Mesendoderm (in vitro differentiated cells): ENCODE results near the gene KDM5B.

ENCODE experiments used
- DNase-seq: peaks from one replicate; pipeline ENCODE4 v3.0.0; 2013
- H2AK5ac ChIP-seq: 2 replicates; pipeline ENCODE4 v1.6.1; 2013; ENCODE audit warnings: low read length, inconsistent platforms
- H2BK120ac ChIP-seq: 2 replicates; pipeline ENCODE4 v1.6.1; 2013; ENCODE audit warnings: low read depth, mild to moderate bottlenecking, low read length, moderate library complexity, mixed read lengths
- H2BK15ac ChIP-seq: replicated peaks from 2 replicates; pipeline ENCODE4 v1.6.1; 2013; ENCODE audit warnings: low read depth, mild to moderate bottlenecking, moderate library complexity
- H2BK5ac ChIP-seq: 2 replicates; pipeline ENCODE4 v1.6.1; 2013; ENCODE audit warnings: low read length, inconsistent platforms
- H3K18ac ChIP-seq: 2 replicates; pipeline ENCODE4 v1.6.1; 2013; ENCODE audit warnings: mild to moderate bottlenecking, low read length, mixed read lengths
- H3K23ac ChIP-seq: one replicate; pipeline ENCODE4 v1.6.1; 2013; ENCODE audit warnings: low read length
- H3K27ac ChIP-seq: 2 replicates; pipeline ENCODE4 v1.5.1; 2013; ENCODE audit warnings: low read depth, mild to moderate bottlenecking, inconsistent platforms, low read length, moderate library complexity
- H3K27me3 ChIP-seq: 2 replicates; pipeline ENCODE4 v1.6.1; 2013; ENCODE audit warnings: low read length, control low read depth, mild to moderate bottlenecking, inconsistent platforms; ENCODE audit not compliant: insufficient read depth, poor library complexity
- H3K36me3 ChIP-seq: 2 replicates; pipeline ENCODE4 v1.6.1; 2013; ENCODE audit warnings: low read length, inconsistent platforms; ENCODE audit not compliant: control insufficient read depth, insufficient read depth
- H3K4ac ChIP-seq: one replicate; pipeline ENCODE4 v1.6.1; 2013; ENCODE audit warnings: low read depth, mild to moderate bottlenecking, low read length, moderate library complexity
- H3K4me1 ChIP-seq: 2 replicates; pipeline ENCODE4 v1.6.1; 2013; ENCODE audit warnings: low read depth, low read length, inconsistent platforms; ENCODE audit not compliant: control insufficient read depth
- H3K4me2 ChIP-seq: 2 replicates; pipeline ENCODE4 v1.6.1; 2013; ENCODE audit warnings: low read length
- H3K4me3 ChIP-seq: 2 replicates; pipeline ENCODE4 v1.5.1; 2013; ENCODE audit warnings: mild to moderate bottlenecking, low read length
- H3K56ac ChIP-seq: one replicate; pipeline ENCODE4 v1.6.1; 2013; ENCODE audit warnings: low read length
- H3K79me1 ChIP-seq: 2 replicates; pipeline ENCODE4 v1.6.1; 2013; ENCODE audit warnings: low read length, inconsistent platforms
- H3K79me2 ChIP-seq: 2 replicates; pipeline ENCODE4 v1.6.1; 2013; ENCODE audit warnings: mild to moderate bottlenecking, low read length; ENCODE audit not compliant: control insufficient read depth, insufficient read depth
- H3K9ac ChIP-seq: 2 replicates; pipeline ENCODE4 v1.6.1; 2013; ENCODE audit warnings: low read length, inconsistent platforms
- H4K5ac ChIP-seq: one replicate; pipeline ENCODE4 v1.6.1; 2013; ENCODE audit warnings: low read length
- H4K8ac ChIP-seq: one replicate; pipeline ENCODE4 v1.6.1; 2013; ENCODE audit warnings: low read depth, mild to moderate bottlenecking, control low read depth, low read length, moderate library complexity
- WGBS: extraction: QIAGEN DNeasy Blood & Tissue Kit; methylation state at CpG from one replicate; pipeline ENCODE4 v1.1.7; 2013; ENCODE audit warnings: low lambda C conversion rate, missing lambda C conversion rate; ENCODE audit not compliant: insufficient coverage; ENCODE audit errors: extremely low coverage; 5-methylcytosine and 5-hydroxymethylcytosine counted together

The KDM5B gene

DNA sequence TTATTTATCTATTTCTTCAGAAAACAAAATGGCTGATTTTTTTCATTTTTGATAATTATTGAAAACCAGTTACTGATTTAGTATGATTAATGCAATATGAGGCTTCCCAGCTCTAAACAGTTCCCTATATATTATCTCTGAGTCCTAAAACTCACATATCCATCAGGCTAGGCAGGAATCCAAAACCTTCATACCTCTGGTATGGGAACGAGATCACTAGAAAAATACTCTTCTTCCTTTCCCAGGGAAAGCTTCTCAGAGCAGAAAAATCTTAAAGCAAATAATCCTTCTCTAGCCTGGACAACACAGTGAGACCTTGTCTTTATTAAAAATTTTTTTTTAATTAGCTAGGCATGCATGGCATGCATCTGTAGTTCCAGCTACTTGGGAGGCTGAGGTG lies 42.5 kb downstream of the KDM5B start:
- Histone ChIP-seq H3K56ac (no peak overlapping the region), H3K4ac (no peak overlapping the region), H2BK5ac (no peak overlapping the region), H3K79me1 (no peaks in the 10 kb centered on the region), H3K4me3 (no peak overlapping the region), H3K27ac (no peak overlapping the region), H2BK120ac (no peak overlapping the region), H3K36me3 (peaks cover 5% of the 10 kb centered on the region), H4K5ac (no peak overlapping the region), H3K27me3 (no peaks in the 10 kb centered on the region), H3K79me2 (no peaks in the 10 kb centered on the region), H3K18ac (no peak overlapping the region), H3K4me1 (no peaks in the 10 kb centered on the region), H3K23ac (no peak overlapping the region), H3K4me2 (no peak overlapping the region), H2AK5ac (no peak overlapping the region), H2BK15ac (no peak overlapping the region), H4K8ac (no peak overlapping the region), H3K9ac (no peak overlapping the region)
- WGBS: no CpG with 5 or more reads among the region's 1 CpG
- DNase-seq: no peak

DNA sequence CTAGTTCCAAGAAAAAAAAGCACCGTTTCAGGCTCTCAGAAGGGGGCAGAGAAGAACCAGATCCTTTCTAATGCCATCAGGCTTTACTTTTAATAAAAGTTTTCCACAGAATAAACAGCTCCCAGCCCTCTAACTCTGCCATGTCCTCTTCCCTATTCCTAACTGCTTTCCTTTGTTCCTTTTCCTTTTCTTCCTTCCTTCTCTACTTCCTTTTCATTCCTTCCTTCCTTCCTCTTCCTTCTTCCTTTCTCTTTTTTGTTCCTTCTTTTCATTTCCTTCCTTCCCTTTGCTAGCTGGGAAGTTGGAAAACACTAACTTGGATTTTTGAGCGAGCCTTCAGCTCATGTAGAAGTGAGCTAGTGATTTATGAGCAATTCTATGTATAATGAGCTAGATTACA lies 46.2 kb downstream of the KDM5B start:
- no peak overlapping the region for H3K9ac ChIP-seq
- no peaks in the 10 kb centered on the region for H3K4me1 ChIP-seq
- H3K27ac ChIP-seq: no peak overlapping the region
- no peak overlapping the region for H2AK5ac ChIP-seq
- H3K18ac ChIP-seq: no peak overlapping the region
- H4K5ac ChIP-seq: no peak overlapping the region
- H3K4me2 ChIP-seq: no peak overlapping the region
- H3K79me1 ChIP-seq: no peaks in the 10 kb centered on the region
- no peak overlapping the region for H2BK15ac ChIP-seq
- no peak overlapping the region for H3K23ac ChIP-seq
- H4K8ac ChIP-seq: no peak overlapping the region
- H2BK120ac ChIP-seq: no peak overlapping the region
- no peak for DNase-seq
- no peak overlapping the region for H3K4me3 ChIP-seq
- WGBS: no CpG with 5 or more reads among the region's 2 CpGs
- H3K27me3 ChIP-seq: no peaks in the 10 kb centered on the region
- H3K79me2 ChIP-seq: no peaks in the 10 kb centered on the region
- peaks cover 7% of the 10 kb centered on the region for H3K36me3 ChIP-seq
- H3K56ac ChIP-seq: no peak overlapping the region
- H3K4ac ChIP-seq: no peak overlapping the region
- H2BK5ac ChIP-seq: no peak overlapping the region

DNA sequence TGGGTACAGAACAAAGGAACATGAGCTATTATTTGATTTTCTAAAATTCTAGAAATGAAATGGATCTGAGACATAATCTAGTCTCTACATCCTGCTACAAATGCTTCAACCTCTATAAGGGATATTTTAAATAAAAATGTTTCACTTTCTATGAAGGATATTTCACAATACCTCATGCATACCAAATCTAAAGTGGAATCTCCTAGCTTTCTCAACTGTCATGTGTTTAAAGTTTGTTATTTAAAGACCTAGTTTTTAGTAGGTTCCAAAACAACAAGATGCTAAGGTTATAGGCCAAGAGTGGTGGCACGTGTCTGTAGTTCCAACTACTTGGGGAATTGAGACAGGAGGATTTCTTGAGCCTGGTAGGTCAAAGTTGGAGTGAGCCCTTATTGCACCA lies 47.6 kb downstream of the KDM5B start:
- DNase-seq: no peak
- Histone ChIP-seq H3K23ac (no peak overlapping the region), H3K9ac (no peak overlapping the region), H3K79me1 (no peaks in the 10 kb centered on the region), H3K4ac (no peak overlapping the region), H2BK15ac (no peak overlapping the region), H2BK5ac (no peak overlapping the region), H4K8ac (no peak overlapping the region), H3K27me3 (no peaks in the 10 kb centered on the region), H4K5ac (no peak overlapping the region), H2AK5ac (no peak overlapping the region), H2BK120ac (no peak overlapping the region), H3K4me1 (no peaks in the 10 kb centered on the region), H3K27ac (no peak overlapping the region), H3K36me3 (peaks cover 8% of the 10 kb centered on the region), H3K79me2 (no peaks in the 10 kb centered on the region), H3K4me2 (no peak overlapping the region), H3K56ac (no peak overlapping the region), H3K18ac (no peak overlapping the region), H3K4me3 (no peak overlapping the region)
- WGBS: no CpG with 5 or more reads among the region's 1 CpG

DNA sequence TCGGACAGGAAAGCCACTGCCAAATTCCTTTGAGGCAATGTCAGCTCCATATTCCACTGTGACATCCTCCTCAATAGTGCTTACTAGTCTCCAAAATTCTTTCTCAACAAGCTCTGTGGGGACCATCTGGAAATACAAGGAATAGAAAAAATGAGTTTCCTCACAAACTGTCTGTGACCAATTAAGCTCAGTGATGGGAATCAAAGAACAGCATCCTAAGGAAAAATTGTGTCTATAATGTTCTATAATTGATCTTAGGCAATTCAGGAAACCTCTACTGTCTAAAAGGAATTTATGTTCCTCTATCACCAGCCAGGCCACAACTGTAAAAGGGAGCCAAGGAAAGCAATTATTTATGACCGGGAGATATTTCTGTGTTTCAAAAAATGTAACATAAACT lies 51.8 kb downstream of the KDM5B start:
- Histone ChIP-seq H4K8ac (no peak overlapping the region), H3K4me3 (no peak overlapping the region), H3K56ac (no peak overlapping the region), H4K5ac (no peak overlapping the region), H3K18ac (no peak overlapping the region), H3K79me1 (no peaks in the 10 kb centered on the region), H3K4me2 (no peak overlapping the region), H3K27ac (no peak overlapping the region), H3K27me3 (no peaks in the 10 kb centered on the region), H3K36me3 (peaks cover 17% of the 10 kb centered on the region), H2BK15ac (no peak overlapping the region), H3K4me1 (no peaks in the 10 kb centered on the region), H3K23ac (no peak overlapping the region), H3K4ac (no peak overlapping the region), H3K79me2 (no peaks in the 10 kb centered on the region), H2AK5ac (no peak overlapping the region), H2BK5ac (no peak overlapping the region), H3K9ac (no peak overlapping the region), H2BK120ac (no peak overlapping the region)
- no peak for DNase-seq
- WGBS: no CpG with 5 or more reads among the region's 2 CpGs

DNA sequence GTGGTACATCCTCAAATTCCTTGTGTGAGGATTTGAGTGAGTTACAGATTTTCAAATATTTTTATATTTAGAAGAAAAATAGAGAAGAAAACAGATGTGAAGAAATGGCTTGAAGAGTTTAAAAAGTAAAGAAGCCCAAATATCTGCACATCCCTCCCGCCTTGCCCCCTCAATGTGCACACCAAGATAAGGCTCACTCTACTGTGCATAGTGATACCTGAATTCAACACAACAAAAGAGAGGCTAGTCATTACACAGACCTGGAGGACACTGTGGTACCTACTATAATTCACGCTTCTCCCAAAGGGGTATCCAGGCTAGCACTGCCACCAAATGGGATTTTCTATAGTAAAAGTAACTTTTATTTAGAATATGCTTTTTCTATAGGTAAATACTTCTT lies 53.9 kb downstream of the KDM5B start:
- no peaks in the 10 kb centered on the region for H3K79me1 ChIP-seq
- H3K56ac ChIP-seq: no peak overlapping the region
- no peak overlapping the region for H3K18ac ChIP-seq
- H3K9ac ChIP-seq: no peak overlapping the region
- no peaks in the 10 kb centered on the region for H3K4me1 ChIP-seq
- no peak overlapping the region for H4K8ac ChIP-seq
- H3K23ac ChIP-seq: no peak overlapping the region
- peaks cover 18% of the 10 kb centered on the region for H3K36me3 ChIP-seq
- no peak overlapping the region for H3K4ac ChIP-seq
- no peak overlapping the region for H3K4me3 ChIP-seq
- DNase-seq: no peak
- no peak overlapping the region for H2BK5ac ChIP-seq
- H2BK120ac ChIP-seq: no peak overlapping the region
- no peak overlapping the region for H4K5ac ChIP-seq
- no peak overlapping the region for H2BK15ac ChIP-seq
- no peaks in the 10 kb centered on the region for H3K27me3 ChIP-seq
- no peak overlapping the region for H3K4me2 ChIP-seq
- WGBS: no CpG with 5 or more reads among the region's 2 CpGs
- no peaks in the 10 kb centered on the region for H3K79me2 ChIP-seq
- H3K27ac ChIP-seq: no peak overlapping the region
- no peak overlapping the region for H2AK5ac ChIP-seq

DNA sequence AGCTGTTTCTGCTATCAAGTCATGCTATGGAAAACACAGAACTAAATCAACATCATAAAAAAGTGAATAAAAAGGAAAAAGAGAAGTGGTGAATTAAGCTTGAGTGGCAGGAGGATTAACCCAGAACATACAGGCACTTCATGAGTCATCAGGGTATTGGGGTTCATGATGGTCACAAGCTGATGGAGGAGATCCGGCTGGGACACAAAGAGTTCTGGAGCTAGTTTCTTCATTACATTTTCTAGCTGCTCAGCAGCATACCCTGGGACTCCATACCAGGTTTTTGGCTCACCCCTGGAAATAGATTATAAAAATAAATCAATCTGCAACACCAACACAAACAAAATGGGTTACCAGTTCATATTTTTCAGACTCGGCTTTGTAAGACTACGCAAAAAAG lies 55.4 kb downstream of the KDM5B start:
- Histone ChIP-seq H3K36me3 (peaks cover 20% of the 10 kb centered on the region), H2AK5ac (no peak overlapping the region), H2BK5ac (no peak overlapping the region), H3K23ac (no peak overlapping the region), H3K4me2 (no peak overlapping the region), H3K9ac (no peak overlapping the region), H3K27me3 (no peaks in the 10 kb centered on the region), H3K79me2 (no peaks in the 10 kb centered on the region), H3K4ac (no peak overlapping the region), H4K5ac (no peak overlapping the region), H4K8ac (no peak overlapping the region), H2BK15ac (no peak overlapping the region), H3K79me1 (peaks cover 1% of the 10 kb centered on the region), H3K4me1 (no peaks in the 10 kb centered on the region), H3K27ac (no peak overlapping the region), H3K4me3 (no peak overlapping the region), H3K56ac (no peak overlapping the region), H2BK120ac (no peak overlapping the region), H3K18ac (no peak overlapping the region)
- DNase-seq: no peak
- no CpG with 5 or more reads among the region's 3 CpGs for WGBS
